ENCODE results near the gene HS6ST3.

GRCh38 chr13:96248103-96248502 is 158.2 kb downstream of the HS6ST3 start:
- no peak for TF ChIP-seq CTCF (IDR thresholded peaks at IDR 0.05)
- TF ChIP-seq EP300 (IDR thresholded peaks at IDR 0.05) = no peak
- TF ChIP-seq POLR2A (IDR thresholded peaks at IDR 0.05) = no peak
- TF ChIP-seq POLR2AphosphoS5 (IDR thresholded peaks at IDR 0.05) = no peak

Data from upper lobe of left lung (tissue), 4 donors.